Activated CD4-positive, alpha-beta T cell treated with anti-CD3 and anti-CD28 coated beads, Interleukin-2, amount 50 U/mL, for 4 hours (primary cell): ENCODE data around the gene CAMSAP1.

Source experiments
- DNase-seq, 2 experiments: peaks; one replicate each; pipeline ENCODE4 v3.0.0-alpha.2; 2020

The CAMSAP1 gene

DNA sequence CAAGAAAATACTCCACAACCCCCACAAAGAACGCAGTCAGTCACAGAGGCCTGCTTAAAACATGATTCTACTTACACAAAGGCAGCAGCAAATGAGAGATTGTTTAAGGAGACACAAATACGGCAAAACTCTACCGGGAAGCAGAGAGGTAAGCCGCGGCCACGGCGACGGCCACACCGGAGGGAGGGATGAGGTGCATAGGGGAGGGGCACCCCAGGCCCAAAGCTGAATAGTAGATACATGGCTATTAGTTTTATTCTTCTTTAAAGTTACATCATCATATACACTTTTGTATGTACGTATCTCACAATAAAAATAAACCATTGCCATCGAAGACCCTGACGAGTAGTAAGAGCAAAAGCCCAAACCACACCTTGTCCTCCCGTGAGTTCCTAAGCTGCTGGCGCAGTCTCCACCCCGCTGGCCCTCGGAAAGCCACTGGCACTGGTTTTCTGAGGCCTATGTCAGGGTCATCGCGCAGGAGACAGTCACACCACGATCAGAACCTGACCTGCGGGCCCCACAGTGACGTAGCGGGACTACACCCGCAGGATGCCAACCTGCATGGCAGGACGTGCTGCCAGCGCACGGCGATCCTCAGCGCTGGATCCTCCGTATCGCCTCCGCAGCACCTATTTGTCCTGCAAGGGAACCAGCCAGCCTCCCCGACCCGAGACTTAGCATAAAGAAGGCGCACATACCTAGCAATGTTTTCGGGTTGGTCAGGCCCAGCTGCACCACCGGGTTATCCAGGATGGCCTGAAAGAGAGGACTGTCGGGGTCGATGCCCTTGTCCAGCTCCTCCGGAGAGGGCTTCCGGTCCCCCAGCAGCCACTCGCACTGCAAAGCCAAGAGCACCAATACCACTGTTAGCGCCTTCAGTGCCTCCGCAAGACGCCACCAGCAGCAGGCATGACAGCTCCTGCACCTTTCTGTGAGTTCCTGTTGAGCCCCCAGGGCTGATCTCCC is 30.5 kb upstream of the CAMSAP1 start:
- DNase-seq, result no peak

DNA sequence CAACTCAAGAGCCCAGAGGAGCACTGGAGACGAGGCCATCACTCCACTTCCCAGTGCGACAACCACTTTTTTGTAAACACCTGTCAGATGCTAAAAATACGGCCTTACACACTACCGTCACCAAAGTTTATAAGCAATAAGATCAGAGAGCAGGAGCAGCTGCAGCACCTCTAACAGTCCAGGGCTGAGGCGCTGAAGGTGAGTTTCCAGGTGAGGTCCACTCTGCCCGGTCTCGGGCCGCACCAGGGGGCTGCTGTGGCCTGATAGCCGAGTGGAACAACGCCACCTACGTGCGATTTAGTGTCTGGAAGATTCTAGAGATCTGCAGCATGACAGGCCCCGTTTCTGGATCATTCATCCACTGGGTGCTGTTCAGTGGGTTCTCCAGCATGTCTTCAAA is 25.8 kb upstream of the CAMSAP1 start:
- DNase-seq, result no peak

DNA sequence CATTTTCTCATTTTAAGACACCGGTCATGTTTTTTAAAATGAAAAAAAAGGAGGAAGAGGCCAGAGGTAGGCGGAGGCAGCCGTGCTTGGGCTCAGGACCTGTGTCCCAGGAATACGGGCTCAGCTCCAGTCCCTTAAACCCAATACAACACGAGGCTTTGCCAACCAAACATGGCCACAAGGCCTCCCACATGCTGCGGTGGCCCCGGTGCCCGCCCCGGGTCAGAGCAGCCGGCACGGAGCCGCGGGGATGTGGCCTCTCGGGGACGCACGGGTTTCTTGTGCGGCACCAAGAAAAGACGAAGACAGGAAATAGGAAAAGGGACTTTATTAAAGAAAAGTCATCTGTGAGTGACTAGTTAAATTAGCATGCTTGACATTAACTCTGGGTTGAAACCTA is 25.3 kb upstream of the CAMSAP1 start:
- no peak for DNase-seq

DNA sequence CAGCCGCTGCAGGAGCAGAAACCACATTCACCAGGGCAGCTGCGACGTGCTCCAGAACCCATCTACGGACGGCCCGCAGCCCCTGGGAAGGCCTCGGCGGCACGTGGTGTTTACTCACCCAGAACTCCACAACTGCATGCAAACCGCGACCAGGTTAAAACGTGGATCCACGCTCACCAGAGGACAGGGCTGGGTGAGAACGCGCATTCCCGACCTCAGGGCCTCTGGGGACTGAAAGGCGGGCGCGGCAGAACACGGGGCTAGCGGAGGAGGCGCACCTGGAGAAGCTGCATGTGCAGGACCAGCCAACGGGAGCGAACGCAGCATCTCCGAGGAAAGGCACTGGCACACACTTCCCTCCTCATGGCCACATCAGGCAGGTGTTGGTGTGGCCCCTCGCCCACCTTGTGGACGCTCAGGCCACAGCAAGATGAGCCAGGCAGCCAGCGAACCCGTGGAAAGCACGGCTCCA is 24.0 kb upstream of the CAMSAP1 start:
- no peak for DNase-seq

DNA sequence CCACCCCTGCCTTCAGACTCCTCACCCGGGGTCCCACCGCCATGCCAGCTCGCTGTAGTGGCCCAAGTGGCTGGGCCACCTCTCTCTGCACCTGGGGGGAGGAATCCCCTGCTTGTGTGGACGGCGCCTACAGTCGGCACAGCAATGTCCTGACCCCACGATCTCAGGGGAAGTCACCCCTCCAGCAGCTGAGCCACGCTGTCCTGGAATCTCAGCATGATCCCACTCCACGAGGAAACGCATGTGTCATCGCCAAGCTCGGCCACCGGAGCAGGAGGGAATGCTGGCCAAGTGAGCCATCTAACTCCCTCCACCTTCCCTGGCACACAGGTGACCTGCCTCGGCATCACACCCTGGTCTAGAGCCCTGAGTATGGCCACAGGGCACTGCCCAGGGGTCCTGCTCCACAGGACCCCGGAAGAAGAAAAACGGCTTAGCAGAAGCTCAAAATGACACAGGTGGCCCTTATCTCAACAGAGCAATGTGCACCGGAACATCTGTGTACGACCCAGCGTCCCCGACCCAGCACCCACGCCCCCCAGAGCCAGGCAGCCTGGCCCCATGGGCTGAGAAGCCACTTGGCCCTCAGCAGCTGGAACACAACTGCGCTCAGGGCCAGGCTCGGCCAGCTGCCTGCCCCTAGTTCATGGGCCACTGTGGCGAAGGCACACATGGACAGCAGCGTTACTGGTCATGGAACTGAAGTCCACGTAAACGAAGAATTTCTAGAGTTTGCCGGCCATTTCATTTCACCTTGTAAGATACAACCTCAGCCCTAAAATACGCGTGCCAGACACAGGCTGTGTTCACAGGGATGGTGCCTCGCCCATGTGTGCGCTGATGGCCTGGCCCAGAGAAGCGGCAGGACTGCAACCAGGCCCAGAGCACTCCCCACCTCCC is 23.4 kb upstream of the CAMSAP1 start:
- DNase-seq, result no peak

DNA sequence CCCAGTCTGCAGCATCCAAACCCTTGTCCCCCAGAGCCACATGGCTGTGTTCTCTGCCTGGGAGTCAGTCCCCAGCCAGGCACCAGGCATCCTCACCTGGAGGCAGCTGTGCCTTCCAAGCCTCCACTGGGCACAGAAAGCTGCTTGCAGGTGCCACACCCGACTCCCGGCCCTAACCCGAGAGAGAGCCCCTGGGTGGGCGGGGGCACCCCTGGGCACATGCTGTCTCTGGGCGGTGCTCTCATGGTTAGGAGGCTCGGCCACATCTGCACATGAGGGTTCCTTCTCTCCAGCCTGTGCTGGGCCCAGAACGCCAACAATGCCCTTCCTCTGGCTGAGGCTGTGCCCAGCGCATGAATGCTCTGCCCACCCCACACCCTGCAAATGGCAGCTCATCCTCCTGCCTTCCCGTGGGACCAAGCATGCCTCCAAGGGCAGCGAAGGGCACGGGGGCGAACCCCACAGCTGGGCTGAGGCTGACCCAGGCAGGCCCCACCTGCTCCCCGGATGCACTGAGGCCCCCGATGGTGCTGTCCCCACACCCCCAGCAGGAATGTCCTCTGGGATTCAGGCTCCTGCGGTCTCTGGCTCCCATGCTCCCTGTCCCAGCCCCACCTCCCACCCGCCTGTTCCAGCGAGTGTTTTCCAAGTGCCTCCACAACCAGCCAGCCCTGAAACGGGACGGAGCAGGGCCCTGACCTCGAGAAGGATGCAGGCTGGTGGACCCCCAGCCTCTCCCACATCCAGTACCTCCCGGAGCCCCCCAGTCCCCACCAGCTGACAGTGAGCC is 22.5 kb upstream of the CAMSAP1 start:
- DNase-seq, result no peak

DNA sequence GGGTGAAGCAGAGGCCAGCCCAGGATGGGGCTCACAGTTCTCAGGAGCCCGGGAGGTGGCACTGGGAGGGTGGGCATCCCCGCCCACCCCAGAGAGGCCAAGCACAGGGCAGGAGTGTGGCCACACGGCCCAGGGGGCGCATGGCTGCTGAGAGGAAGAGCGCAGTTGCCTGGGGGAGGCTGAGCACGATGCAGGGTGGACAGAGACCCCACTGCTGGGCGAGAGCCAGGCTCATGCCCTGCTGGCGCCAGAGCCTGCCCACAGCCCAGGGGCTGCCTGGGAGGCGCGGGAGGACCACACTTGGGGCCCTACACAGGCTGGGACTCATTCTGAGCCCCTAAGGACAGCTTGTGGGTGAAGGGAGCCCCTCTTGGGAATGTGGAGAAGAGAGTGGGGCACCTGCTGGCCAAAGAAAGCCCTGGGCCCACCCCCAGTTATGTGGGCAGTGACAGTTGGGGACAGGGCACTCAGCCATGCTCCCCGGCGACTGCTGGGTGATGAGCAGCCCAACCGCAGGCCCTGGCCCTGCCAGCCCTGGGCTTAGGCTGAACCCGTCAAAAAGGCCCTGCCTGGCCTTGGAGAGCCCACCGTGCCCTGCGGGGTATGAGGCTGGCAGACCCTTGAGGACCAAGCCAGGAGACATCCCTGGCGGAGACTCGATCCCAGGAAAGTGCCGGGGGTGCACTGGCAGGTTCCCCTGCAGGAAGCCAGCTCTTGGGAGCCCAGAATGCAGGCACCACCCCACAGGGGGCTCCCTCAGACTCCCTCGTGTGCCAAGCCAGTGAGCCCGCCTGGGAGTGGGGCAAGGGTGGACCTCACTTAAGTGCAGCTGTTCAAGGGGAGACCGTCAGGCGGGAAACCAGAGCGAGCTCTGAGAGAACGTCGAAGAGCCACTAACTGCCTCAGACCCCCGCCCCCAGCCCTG is 21.6 kb upstream of the CAMSAP1 start:
- DNase-seq, result no peak

DNA sequence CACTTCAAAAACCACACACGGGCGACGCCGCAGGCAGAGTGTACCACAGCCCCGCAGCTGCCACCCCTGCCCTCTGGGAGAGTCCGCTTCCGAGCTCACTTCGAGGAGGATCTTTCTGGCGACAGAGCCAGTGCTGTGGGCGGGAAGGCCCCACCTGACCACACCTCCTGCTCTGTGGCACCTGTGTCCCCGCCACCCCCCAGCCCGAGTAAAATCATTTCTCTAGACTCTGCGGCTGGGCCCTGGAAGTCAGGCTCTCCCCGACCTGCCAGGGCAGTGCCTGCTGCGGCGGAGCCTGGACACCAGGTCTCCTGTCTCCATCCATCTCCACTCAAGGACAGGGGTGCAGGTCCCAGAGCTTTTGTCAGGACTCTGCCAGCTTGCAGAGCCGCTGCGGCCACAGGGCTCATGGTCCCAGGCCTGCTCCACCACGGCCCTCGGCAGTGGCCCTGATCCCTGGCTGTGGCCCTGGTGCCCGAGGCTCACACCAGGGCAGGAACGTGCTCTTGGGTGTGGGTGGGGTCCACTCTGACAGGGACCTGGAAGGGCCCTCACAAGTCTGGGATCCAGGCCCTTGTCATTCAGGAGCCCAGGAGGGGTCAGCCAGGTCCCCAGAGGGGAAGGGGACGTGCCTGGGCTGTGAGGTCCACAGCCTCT is 20.9 kb upstream of the CAMSAP1 start:
- DNase-seq, result no peak

DNA sequence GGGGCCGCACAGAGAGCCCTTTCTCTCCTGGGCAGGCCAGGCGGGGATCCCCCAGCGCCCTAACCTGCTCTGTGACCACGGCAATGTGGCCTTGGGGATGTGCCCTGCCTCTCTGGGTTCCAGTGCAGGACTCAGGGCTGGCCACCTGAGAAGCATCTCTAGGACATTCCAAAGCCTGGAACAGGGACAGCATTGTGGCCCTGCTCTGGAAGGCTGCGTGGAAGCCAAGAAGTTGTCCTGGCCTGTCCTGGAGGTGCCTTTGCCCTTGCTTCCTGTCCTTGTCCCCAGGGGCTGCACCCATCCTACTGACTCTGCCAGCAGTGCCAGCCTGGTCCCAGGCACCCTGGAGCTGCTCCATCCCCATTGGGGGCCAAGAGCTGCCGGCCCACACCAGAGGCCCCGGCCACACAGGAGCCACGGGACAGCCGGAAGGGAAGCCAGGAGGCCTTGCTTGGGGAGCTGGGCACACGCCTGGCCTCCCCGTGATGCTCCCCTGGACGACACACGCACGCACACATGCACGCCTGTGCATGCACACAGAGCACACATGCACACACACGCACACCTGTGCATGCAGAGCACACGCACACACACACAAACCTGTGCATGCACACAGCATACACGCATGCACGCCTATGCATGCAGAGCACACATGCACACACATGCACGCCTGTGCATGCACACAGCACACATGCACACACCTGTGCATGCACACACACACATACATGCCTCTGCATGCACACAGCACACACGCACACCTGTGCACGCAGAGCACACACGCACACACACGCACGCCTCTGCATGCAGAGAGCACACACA is 20.1 kb upstream of the CAMSAP1 start:
- no peak for DNase-seq

DNA sequence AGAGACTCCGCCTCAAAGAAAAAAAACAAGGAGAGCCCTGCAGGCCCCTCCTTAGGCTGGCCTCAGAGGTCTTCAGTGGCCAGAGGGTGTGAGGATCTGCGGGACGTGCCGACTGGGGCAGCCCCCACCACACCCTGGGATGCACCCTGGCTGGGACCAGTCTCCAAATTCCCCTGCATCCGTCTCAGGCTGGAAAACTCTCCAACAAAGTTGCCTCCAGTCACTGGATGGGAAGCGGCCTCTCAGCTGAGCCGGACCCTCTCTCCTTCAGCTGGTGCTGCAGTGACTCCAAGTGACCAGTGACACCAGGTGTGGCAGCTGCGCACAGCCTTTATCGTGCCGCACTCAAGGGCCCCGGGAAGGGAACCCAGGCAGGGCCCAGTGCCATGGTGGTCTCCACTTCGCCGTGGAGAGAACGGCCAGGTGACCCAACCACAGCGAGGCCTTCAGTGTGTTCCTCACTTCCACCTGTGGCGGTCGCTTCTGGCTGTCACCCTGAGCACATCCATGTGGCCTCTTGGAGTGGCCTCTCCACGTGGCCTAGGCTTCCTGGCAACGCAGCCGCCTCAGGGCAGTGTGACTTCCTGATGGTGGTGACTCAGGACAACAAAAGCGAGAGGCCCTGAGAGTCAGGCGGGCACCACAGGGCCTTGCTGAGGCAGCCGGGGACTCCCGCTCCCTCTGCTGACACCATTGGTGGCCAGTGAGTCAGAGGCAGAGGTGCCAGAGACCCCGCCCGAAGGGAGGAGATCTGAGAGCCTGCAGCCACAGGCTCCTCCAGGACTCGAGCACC is 19.3 kb upstream of the CAMSAP1 start:
- DNase-seq, result peak; percentile 30 to 45

DNA sequence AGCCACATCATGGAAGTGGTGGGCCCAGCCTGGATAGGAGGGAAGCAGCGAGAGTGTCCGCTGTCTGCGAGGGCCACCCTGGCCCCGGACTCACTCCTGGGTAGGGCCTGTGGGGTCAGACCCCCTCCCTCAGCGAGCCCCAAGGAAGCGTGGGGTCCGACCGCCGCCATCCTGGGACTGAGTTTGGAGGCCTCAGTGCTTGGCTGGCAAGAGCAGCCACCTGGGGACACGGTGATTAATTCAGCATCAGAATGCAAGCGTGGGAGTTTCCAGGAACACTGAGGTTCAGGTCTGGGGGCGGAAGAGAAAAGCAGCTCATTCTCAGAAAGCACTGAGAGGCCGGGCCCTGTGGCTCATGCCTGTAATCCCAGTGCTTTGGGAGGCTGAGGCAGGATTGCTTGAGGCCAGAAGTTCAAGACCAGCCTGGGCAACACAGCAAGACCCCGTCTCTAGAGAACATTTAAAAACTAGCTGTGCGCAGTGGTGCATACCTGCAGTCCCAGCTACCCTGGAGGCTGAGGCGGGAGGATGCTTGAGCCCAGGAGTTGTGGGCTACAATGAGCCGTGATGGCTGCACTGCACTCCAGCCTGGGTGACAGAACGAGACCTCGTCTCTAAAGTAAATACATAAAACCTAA is 18.3 kb upstream of the CAMSAP1 start:
- DNase-seq, result peak; percentile 55 to 65

DNA sequence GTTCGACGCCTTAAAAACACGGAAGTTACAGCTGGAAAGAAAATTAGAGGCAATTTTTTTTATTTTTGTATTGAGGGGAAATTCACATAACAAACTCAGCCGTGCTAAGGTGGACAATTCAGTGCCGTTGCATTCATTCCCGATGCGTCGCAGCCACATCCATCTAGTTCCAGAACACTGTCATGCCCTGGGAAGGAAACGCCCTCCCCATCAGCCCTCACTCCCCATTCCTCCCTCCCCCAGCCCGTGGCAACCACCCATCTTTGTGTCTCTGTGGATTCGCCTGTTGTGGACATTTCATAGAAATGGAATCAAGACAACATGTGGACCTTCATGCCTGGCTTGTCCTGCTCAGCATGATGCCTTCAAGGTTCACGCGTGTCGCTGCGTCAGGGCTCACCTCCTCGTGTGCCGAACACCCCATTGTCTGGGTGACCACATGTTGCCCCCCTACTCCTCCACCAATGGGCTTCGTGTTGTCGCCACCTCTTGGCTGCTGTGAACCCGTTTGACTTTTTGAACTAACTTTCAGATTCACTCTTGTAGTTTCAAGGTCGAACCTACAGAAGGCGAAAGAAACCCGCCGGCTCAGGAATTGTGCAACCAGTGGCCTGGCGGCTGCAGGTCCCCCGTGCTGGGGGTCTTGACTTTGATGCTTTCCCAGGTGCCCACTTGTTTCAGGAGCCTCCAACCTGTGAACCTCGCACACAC is 17.4 kb upstream of the CAMSAP1 start:
- no peak for DNase-seq

DNA sequence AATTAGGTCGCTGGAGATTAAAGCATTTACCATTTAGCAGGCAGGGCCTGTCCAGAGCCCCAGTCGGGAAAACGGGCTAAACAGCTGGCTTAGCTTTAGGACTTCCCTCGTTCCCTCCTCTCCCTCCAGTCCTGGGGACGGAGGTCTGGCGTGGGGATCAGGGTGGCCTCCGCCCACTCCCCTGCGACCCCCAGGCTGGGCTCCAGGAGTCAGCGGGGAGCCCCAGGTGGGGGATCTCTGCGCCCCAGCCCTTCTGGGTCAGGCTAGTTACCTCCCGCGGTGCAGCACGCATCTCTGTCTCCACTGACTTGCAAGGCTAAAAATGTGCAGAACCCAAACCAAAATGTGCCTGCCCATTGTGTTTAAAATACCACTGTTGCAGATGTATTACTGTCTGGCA is 16.2 kb upstream of the CAMSAP1 start:
- DNase-seq, result no peak

DNA sequence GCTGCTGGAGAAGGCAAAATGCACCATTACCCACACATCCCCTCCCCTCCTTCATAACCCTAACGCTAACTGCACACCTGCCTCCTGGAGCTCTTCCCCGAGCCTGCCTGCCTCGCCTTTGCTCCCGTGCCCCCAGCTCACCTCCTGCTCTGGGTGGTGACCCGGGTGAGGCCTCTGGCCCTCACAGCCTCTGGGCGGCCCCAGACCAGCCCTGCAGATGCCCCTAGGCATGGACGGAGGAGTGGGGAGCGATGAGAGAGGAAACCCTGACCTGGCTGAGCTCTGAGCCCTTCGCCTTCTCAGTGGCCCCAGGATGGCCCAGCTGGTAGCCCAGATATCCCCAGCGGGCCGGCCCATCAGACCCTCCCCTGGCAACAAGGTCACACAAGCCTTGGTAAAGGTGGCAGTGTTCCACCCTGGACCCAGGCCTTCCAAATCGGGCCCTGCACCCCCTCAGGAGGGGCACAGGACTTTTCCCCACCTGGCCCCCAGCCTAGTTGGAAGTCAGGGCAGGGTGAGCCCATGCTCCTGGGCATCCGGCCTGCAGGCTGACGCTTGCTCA is 14.5 kb upstream of the CAMSAP1 start:
- DNase-seq, result no peak

DNA sequence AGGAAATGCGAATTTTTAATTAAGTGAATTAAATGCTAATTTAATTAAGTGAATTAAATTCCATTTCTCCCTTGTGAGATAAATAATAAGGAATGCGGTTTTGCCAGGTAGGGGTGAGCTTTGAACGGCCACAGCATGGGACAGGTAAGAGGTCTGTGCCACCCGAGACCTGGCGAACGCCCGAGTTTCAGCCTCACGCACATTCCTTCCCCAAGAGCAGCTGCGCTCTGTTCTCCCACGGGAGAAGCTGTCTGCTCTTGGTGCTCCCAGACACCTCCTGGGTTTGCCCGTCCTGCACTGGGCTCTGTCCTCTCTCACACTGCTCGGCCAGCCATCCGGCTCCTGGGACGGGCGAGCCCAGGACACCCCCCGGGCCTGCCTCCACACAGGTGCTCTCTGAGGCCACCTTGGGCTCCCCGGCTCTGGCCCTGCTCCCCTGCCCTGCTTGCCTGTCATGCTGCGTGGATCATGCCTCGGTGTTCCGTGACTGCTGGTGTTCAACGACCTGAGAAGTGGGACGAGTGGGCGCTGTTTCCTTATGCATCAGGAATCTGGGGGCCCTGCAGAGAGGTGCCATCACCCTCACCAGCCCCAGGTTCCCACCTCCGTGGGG is 13.7 kb upstream of the CAMSAP1 start:
- DNase-seq, result no peak

DNA sequence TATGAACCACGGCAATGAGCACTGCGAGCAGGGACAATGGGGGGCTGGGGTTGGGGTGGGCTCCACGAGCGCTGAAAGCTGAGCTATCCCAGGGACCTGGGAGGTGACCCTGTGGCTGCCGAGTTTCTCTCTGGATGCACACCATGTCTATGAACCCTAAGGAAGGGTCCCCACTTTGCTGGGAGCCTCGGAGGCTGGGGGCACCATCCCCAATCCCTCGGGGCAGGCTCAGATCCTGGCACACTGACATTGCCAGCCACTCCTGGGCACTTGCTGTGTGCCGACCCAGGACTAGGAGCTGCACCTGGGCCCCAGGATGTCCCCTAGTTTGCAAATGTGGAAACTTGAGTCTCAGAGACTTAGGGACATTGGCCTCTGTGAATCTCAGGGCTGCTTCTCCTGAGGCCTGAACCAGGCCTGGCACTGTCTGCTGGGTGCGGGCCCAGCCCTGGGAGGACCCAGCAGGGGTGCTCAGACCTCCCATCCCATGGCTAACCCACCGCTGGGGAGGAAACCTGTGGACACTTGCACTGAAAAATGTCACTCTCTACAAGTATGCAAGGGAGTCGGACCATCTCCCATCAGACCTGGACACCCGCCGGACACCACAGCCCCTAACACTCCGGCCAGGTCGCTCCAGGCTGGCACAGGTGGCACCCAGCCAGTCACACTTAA is 13.0 kb upstream of the CAMSAP1 start:
- DNase-seq, result no peak
